HG02973 (cell line): ENCODE results near the gene HOXB1.

Source experiments
- ATAC-seq: cut with Tn5 transposase; IDR thresholded peaks from one replicate; pipeline ENCODE4 v1.9.1; 2021; ENCODE audit warnings: moderate library complexity; ENCODE audit not compliant: unreplicated experiment

Gene HOXB1

GRCh38 chr17:48567646-48568354, 37.0 kb upstream of the HOXB1 start:
- no peak for ATAC-seq

GRCh38 chr17:48567209-48567608, 36.4 kb upstream of the HOXB1 start:
- ATAC-seq, result no peak

- ATAC-seq, result no peak
These were observed 35.9 kb upstream of the HOXB1 start for GRCh38 chr17:48566717-48567116.

GRCh38 chr17:48565925-48566710, 35.3 kb upstream of the HOXB1 start:
- no peak for ATAC-seq

- ATAC-seq, result no peak
These were observed 34.3 kb upstream of the HOXB1 start for GRCh38 chr17:48565022-48565554.

- no peak for ATAC-seq
These were observed 33.6 kb upstream of the HOXB1 start for GRCh38 chr17:48564188-48565021.

- no peak for ATAC-seq
These were observed 33.0 kb upstream of the HOXB1 start for GRCh38 chr17:48563867-48564187.

- ATAC-seq, result no peak
These were observed 32.6 kb upstream of the HOXB1 start for GRCh38 chr17:48563385-48563838.

GRCh38 chr17:48562934-48563333, 32.1 kb upstream of the HOXB1 start:
- ATAC-seq, result no peak

GRCh38 chr17:48561884-48562810, 31.3 kb upstream of the HOXB1 start:
- ATAC-seq, result no peak

- ATAC-seq, result no peak
These were observed 29.3 kb upstream of the HOXB1 start for GRCh38 chr17:48559840-48560817.

- ATAC-seq, result no peak
These were observed 28.5 kb upstream of the HOXB1 start for GRCh38 chr17:48559122-48559839.

- no peak for ATAC-seq
These were observed 28.0 kb upstream of the HOXB1 start for GRCh38 chr17:48558831-48559121.

GRCh38 chr17:48558057-48558830, 27.4 kb upstream of the HOXB1 start:
- no peak for ATAC-seq

- no peak for ATAC-seq
These were observed 26.0 kb upstream of the HOXB1 start for GRCh38 chr17:48556576-48557401.

GRCh38 chr17:48556229-48556575, 25.4 kb upstream of the HOXB1 start:
- no peak for ATAC-seq
